Ishikawa (cell line): ENCODE results near the gene RCOR3.

ENCODE experiments used
- CEBPB ChIP-seq: IDR thresholded peaks from 2 replicates; pipeline ENCODE4 v1.6.1; 2012
- CREB1 ChIP-seq: IDR thresholded peaks from 2 replicates; pipeline ENCODE4 v1.6.1; 2012; ENCODE audit warnings: low read depth
- EGR1 ChIP-seq: IDR thresholded peaks from 2 replicates; pipeline ENCODE4 v1.6.1; 2012
- EP300 ChIP-seq: IDR thresholded peaks from 2 replicates; pipeline ENCODE4 v1.6.1; 2012; ENCODE audit warnings: borderline replicate concordance
- FOXM1 ChIP-seq: IDR thresholded peaks from 2 replicates; pipeline ENCODE4 v1.6.1; 2012; ENCODE audit warnings: low read depth, borderline replicate concordance
- NFIC ChIP-seq: IDR thresholded peaks from 2 replicates; pipeline ENCODE4 v1.6.1; 2012
- RAD21 ChIP-seq: IDR thresholded peaks from 2 replicates; pipeline ENCODE4 v1.6.1; 2012; ENCODE audit warnings: low read depth
- TAF1 ChIP-seq: IDR thresholded peaks from 2 replicates; pipeline ENCODE4 v1.6.1; 2012; ENCODE audit warnings: low read depth, mild to moderate bottlenecking
- TCF12 ChIP-seq: IDR thresholded peaks from 2 replicates; pipeline ENCODE4 v1.6.1; 2012; ENCODE audit warnings: low read depth
- TEAD4 ChIP-seq: IDR thresholded peaks from 2 replicates; pipeline ENCODE4 v1.6.1; 2012
- USF1 ChIP-seq: IDR thresholded peaks from 2 replicates; pipeline ENCODE4 v1.6.1; 2012
- YY1 ChIP-seq: IDR thresholded peaks from 2 replicates; pipeline ENCODE4 v1.6.1; 2012; ENCODE audit warnings: low read depth
- ZBTB7A ChIP-seq: IDR thresholded peaks from 2 replicates; pipeline ENCODE4 v1.6.1; 2012; ENCODE audit warnings: low read depth
- TF ChIP-seq, protein P1 (sequence below): IDR thresholded peaks from 2 replicates; pipeline ENCODE4 v1.6.1; 2012
- TF ChIP-seq, protein P2 (sequence below): IDR thresholded peaks from 2 replicates; pipeline ENCODE4 v1.6.1; 2012; ENCODE audit warnings: low read depth, mild to moderate bottlenecking

RCOR3 gene

DNA sequence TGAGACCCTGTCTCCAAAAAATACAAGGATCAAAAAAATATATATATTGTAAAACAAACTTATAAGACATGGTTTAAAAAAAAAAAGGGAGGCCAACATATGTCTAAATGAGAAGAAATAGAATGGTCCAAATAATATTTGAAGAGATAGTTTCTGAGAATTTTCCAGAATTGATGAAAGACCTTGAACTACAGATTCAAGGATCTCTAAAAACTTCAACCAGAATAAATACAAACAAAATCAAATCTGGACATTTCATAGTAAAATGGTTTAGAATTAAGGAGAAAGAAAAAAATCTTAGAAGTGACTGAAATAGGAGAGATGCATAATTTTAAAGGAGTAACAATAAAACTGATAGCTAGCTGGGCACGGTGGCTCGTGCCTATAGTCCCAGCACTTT lies 45.5 kb upstream of the RCOR3 start:
- no peak for TF ChIP-seq FOXM1
- no peak for TF ChIP-seq USF1
- TF ChIP-seq, protein P1, sequence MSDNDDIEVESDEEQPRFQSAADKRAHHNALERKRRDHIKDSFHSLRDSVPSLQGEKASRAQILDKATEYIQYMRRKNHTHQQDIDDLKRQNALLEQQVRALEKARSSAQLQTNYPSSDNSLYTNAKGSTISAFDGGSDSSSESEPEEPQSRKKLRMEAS: no peak
- TF ChIP-seq, protein P2, sequence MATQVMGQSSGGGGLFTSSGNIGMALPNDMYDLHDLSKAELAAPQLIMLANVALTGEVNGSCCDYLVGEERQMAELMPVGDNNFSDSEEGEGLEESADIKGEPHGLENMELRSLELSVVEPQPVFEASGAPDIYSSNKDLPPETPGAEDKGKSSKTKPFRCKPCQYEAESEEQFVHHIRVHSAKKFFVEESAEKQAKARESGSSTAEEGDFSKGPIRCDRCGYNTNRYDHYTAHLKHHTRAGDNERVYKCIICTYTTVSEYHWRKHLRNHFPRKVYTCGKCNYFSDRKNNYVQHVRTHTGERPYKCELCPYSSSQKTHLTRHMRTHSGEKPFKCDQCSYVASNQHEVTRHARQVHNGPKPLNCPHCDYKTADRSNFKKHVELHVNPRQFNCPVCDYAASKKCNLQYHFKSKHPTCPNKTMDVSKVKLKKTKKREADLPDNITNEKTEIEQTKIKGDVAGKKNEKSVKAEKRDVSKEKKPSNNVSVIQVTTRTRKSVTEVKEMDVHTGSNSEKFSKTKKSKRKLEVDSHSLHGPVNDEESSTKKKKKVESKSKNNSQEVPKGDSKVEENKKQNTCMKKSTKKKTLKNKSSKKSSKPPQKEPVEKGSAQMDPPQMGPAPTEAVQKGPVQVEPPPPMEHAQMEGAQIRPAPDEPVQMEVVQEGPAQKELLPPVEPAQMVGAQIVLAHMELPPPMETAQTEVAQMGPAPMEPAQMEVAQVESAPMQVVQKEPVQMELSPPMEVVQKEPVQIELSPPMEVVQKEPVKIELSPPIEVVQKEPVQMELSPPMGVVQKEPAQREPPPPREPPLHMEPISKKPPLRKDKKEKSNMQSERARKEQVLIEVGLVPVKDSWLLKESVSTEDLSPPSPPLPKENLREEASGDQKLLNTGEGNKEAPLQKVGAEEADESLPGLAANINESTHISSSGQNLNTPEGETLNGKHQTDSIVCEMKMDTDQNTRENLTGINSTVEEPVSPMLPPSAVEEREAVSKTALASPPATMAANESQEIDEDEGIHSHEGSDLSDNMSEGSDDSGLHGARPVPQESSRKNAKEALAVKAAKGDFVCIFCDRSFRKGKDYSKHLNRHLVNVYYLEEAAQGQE: no peak
- no peak for TF ChIP-seq EGR1
- TF ChIP-seq NFIC: no peak
- no peak for TF ChIP-seq TEAD4
- no peak for TF ChIP-seq RAD21
- no peak for TF ChIP-seq CEBPB
- no peak for TF ChIP-seq YY1

DNA sequence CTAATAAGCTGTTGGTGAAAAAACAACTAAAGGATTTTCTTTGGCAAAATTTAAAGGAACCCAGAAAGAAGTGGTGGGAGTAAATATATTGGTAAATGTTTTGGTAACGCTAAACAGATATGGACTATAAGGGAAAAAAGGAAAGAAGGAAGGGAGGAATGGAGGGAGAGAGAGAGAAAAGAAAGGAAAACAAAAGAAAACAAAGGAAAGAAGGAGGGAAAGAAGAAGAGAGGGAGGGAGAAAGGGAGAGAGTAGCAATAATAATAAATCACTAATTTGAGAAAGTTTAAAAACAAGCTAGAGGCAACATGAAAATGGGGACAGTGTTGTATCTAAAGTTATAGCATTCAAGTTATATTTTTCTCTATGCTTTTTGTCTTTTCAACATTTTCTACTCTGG lies 43.6 kb upstream of the RCOR3 start:
- TF ChIP-seq RAD21 (no peak), ZBTB7A (no peak), EGR1 (no peak)
- TF ChIP-seq, protein P2: no peak

GRCh38 chr1:211217392-211217791 lies 41.8 kb upstream of the RCOR3 start:
- TF ChIP-seq RAD21 (no peak), EP300 (no peak), TEAD4 (no peak), ZBTB7A (no peak), FOXM1 (no peak), CEBPB (no peak), EGR1 (no peak), TAF1 (no peak), USF1 (no peak), YY1 (no peak), CREB1 (no peak), TCF12 (no peak), NFIC (no peak)
- TF ChIP-seq, protein P1: no peak
- TF ChIP-seq, protein P2: no peak

DNA sequence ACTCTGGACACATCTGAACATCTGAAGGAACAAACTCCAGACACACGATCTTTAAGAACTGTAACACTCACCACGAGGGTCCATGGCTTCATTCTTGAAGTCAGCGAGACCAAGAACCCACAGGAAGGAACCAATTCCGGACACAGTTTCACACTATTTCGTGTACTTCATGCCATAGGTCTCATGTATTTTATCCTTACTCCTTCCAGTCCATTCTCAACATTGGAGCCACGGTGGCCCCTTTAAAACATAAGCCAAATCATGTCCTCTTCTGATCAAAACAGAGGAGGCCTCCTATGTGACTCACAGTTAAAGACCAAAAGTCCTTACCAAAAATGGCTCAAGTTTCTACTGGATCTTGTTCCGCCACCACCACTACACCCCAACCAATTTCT lies 29.8 kb upstream of the RCOR3 start:
- no peak for TF ChIP-seq ZBTB7A
- no peak for TF ChIP-seq YY1
- TF ChIP-seq, protein P1: no peak
- no peak for TF ChIP-seq TCF12
- TF ChIP-seq USF1: no peak
- no peak for TF ChIP-seq NFIC
- no peak for TF ChIP-seq FOXM1
- no peak for TF ChIP-seq TAF1
- TF ChIP-seq TEAD4: no peak
- TF ChIP-seq, protein P2: no peak
- TF ChIP-seq EGR1: no peak
- TF ChIP-seq EP300: no peak
